ENCODE results near the gene KRTAP10-3. TPM values are rescaled to one million over a fixed set of nuclear protein-coding genes. Genes with fewer than 3 reads are reported as not detected.

The KRTAP10-3 gene
- total RNA-seq, 1 donor from 2014 or later = not detected

DNA sequence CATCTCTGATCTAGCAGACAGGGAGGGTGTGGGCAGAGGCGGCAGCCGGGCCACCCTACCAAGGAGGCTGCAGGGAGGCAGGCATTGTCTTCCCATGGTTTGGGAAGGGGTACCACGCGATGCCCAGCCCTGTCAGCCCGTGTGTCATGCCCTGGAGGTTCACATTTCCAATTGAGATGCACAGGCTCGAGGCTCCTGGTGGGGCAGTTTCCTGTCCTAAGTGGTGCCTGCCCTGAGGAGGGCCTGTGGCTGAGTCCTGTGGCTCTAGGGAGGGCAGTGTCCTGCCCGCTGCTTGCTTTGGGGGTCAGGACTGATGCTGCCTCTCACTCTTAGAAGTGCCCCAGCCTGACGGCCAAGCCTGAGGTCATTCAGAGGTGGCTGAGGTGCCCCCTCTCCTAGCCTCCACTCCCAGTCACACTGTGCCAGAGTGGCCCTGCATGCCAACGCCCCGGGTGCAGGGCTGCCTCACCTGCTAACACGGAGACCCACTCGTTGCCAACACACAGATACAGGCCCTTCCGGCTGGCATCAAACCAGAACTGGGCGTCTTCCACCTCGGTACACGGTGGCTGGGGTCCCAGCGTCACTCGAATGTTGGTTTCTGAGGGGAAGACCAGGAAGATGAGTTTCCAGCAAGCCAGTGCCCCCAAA is 30.5 kb downstream of the KRTAP10-3 start:
- no peak for DNase-seq

DNA sequence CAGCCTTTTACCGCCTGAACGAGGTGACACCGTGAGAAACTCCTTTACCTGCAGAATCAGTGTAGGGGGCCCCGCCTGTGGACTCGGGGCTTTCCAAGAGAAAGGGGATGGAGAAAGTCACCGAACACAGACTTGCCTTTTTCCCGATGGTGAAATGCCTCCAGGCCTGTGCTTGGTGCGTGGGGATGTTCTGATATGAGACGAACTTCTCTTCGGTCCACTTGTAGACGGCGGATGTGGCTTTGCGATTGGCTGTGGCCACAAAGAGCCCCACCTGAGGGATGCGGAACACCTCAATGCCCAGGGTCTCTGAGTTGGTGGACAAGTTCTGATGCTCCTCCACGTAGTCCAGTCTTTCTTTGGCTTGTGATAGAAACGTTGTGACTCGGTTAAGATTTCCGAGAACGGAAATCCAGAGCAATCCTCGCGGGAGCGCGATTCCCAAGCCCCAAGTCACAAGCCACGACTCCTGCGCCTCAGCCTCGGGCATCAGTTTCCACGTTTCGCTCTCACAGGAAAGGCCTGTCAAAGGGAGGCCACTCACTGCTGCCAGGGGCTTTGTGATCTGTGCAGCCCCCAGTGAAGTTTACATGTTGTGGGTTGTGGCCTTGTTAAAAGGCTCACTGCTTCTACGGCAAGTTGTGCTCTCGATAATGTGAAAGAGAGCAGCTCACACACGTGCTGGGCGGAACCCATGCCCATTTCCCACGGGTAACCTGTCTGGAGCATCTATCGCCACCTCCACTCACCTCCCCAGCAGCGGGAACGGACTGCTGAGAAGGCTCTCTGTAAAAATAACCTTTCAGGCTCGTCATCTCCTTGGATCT is 31.2 kb downstream of the KRTAP10-3 start:
- DNase-seq = no peak

DNA sequence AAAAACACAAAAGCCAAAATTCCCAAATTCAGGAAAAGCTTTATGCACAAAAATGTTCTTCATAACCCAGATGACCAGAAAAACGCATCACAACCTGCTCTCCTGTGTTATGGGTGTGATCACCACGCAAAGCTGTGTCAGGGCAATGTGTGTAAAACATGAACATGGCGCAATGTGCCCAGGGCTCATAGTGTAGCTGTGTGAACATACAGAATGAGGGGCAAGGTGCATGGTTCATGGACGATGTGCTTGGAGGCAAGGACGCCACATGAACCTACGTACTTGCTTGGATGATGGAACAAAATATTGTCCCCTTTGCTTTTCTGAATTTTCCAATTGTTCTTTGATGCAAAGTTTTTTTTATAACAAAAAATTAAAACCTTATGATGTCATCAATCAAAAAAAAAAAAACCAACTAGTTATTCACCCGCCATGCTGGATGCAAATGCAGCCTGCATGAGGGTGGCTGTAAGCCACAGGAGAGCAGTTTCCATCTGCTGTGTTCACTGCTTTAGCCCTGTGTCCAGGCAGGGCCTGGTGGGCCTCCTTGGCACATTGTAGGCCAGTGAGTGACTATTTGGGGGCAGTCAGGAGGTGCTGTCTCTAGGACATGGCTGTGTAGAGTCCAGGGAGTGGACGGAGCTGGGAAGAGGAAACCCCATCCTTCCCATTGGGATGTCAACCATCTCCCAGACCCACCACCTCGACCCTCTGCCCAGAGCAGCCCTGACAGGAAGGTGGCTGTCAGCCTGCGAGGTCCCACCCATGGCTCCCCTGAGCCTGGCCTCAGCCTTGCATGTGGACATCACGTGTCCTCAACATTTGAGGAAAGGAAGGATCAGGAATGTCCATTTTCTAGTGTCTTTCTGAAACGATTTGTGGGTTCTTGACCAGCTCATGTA is 32.2 kb downstream of the KRTAP10-3 start:
- DNase-seq = no peak

DNA sequence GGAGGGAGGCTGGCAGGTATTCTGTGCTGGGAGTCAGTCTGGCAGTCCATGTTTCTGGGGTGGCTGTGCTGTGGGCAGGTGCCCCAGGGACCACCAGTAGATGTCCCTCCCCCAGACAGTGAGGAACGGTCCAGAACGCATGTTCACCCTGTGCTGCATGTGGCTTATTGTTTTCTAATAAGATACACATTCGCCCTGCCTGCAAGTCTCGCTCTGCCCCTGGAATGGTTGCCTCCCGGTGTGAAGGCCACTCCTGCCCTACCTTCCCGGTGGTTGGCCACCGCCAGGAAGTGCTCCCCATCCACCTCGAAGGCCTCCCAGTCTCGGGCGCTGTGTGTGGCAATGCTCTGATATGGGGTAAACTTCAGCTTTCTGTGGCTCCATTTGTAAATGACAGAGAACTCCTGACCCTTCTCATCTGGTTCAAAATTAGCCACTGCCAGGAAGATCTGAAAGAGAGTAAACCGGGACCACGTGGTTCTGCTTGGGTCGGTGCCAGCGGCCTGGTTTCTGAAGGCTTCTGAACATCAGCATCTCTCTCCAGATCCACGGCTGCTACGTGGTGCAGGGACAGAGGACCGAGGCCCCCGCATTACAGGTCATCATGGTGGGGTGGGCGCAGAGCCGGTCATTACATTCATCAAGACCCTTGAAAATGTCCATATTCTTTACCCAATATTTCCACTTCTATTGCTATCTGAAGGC is 33.1 kb downstream of the KRTAP10-3 start:
- no peak for DNase-seq

DNA sequence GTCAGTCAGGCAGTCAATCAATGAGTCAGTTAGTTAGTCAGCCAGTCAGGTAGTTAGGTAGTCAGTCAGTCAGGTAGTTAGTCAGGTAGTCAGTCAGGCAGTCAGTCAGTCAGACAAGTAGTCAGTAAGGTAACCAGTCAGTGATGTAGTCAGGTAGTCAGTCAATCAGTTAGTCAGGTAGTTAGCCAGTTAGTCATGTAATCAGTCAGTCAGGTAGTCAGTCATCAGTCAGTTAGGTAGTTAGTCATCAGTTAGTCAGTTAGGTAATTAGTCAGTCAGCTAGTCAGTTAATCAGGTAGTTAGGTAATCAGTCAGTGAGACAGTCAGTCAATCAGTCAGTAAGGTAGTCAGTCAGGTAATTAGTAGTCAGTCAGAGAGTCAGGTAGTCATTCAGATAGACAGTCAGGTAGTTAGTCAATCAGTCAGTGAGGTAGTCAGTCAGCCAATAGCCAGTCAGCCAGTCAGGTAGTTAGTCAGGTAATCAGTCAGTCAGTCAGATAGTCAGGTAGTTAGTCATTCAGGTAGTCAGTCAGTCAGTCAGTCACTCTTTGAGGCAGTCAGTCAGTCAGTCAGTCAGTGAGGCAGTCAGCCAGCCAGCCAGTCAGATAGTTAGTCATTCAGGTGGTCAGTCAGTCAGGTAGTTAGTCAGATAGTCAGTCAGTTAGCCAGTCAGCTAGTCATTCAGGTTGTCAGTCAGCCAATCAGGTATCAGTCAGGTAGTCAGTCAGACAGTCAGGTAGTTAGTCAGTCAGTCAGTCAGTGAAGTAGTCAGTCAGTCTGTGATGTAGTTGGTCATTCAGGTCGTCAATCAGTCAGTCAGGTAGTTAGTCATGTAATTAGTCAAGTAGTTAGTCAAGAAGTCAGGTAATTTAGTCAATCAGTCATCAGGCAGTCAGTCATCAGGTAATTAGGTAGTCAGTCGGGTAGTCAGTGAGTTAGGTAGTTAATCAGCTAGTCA is 33.9 kb downstream of the KRTAP10-3 start:
- DNase-seq = no peak

DNA sequence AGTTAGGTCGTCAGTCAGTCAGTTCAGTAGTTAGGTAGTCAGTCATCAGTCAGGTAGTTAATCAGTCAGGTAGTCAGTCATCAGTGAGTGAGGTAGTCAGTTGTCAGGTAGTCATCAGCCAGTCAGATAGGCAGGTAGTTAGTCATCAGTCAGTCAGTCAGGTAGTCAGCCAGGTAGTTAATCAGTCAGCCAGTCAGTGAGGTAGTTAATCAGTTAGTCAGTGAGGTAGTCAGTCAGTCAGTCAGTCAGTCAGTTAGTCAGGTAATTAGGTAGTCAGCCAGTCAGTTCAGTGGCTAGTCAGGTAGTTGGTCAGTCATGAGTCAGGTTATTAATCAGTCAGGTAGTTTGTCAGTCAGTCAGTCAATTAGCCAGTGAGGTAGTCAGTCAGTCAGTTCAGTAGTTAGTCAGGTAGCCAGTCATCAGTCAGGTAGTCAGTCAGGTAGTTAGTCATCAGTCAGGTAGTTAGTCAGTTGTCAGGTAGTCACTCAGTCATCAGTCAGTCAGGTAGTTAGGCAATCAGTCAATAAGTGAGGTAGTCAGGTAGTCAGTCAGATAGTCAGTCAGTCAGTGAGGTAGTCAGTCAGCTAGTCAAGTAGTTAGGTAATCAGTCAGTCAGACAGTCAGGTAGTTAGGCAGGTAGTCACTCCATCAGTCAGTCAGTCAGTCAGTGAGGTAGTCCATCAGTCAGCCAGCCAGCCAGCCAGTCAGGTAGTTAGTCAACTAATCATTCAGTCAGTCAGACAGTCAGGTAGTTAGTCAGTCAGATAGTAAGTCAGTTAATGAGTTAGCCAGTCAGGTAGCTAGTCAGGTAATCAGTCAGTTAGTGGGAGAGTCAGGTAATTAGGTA is 34.8 kb downstream of the KRTAP10-3 start:
- no peak for DNase-seq

DNA sequence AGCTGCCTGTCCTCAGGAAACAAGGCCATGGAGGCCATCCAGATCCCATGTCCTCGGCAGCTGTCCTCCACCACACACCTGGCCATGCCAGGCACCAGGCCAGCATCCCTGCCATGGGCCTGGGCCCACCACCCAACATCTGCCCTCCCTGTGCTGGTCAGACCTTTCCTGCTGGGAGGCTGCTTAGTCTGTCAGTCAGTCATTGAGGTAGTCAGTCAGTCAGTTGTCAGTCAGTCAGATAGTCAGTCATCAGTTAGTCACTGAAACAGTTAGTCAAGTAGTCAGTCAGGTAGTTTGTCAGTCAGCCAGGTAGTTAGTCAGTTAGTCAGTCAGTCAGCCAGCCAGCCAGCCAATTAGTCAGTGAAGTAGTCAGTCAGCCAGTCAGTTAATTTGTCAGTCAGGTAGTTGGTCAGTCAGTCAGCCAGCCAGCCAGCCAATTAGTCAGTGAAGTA is 35.8 kb downstream of the KRTAP10-3 start:
- no peak for DNase-seq

DNA sequence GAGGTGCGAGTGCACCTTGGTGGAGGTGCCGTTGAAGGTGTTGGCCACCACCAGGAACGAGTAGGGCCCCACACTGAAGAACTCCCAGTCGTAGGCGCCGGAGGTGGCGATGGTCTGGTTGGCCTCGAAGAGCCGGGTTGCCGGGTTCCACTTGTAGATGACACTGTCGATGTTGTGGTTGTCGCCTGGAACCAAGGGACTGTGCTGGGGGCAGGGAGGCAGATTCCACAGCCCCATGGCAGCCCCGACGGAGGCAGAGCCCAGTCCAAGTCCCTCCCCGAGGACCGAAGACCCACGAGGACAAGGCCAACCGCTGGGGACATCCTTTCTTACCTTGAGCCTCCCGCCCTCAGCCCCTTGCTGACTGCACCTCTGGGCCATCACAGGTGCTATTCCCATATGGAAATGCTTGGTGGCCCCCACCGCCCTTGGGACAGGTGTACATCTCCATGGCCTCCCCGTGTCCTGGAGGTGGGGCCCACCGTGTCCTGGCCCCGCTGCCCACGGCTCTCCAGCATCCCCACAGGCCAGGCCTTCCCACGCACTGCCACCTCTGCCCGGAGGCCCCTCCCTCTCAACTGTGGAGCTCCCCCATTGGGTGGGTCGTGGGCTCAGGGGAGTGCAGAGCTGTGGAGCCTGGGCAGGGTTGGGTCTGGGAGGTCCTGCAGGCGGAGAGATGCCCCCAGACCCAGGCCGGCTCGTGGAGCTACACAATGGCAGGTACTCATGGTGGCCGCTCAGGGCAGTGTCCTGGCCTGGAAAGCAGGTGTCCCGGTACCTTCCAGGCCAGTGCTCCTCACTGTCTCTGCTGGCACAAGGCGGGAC is 36.5 kb downstream of the KRTAP10-3 start:
- DNase-seq = no peak

DNA sequence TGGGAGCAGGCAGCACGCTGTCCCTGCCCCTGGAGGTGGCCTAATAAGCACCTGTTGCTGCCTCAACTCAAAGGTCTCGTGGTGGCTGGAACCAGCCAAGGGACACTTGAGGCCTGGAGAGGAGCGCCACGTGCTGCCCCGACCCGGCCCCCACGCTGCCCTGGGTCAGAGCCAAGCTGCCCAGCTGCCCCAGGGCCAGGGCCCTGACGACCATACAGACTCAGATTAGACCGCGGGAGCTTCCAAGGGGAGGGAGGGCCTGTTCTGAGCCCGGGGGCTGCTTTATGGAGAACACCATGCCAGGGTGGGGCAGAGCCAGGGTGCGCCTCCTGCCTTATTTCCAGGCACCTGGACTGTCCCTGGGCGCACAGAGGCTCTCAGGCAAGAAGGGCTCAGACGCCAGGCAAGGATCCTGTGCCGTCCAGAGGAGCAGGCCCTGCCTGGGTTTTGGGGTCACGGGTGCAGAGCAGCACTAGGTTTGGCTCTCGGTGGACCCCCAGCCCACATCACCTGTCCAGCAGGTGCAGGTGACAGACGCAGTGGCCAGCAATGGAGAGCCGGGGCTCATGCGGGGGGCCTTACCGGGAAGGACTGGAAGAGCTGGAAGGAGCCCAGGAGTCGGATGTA is 37.2 kb downstream of the KRTAP10-3 start:
- DNase-seq = no peak

DNA sequence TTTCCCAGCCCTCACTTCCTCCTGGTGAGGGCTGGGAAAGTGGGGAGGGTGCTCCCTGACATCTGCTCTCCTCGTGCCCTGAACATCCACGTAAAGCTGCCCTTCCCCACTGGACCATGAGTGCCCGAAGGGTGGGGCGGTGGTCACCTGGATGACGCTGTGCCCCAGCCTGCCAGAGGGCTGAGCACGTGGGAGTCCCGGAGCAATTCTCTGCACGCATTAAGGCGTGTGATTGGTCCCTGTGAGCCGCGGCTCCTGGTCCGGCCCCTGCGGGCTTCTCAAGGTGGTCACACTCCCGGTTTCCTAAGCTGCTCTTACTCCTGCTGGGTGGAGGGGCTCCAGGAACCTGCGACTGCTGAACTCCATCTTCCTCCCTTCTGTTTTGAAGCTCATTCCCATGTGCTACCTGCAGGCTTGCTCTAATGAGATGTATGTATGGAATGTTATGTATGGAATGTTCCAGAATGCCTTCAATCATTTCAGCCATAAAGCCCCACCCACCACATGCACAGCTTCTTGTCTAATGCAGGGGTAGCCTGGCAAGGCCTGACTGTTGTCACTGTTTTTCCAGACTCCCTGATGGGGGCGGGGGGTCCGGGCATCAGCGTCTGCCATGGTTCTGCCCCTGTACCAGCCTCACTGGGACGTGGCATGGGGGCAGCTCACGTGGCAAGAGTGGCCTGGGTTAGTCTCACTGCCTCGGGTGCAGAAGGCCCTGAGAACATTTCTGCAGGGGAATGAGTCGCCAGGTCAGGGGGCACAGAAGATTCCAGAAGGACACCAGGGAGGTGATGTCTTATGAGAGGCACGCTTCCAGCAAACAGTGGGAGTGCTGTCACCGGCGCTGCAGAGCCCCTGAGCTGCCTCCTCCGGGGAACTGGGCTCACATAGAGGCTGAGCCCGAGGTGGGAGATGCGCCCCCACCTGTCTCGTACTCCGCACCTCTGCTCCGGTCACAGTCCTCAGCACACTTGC is 38.0 kb downstream of the KRTAP10-3 start:
- DNase-seq = no peak

DNA sequence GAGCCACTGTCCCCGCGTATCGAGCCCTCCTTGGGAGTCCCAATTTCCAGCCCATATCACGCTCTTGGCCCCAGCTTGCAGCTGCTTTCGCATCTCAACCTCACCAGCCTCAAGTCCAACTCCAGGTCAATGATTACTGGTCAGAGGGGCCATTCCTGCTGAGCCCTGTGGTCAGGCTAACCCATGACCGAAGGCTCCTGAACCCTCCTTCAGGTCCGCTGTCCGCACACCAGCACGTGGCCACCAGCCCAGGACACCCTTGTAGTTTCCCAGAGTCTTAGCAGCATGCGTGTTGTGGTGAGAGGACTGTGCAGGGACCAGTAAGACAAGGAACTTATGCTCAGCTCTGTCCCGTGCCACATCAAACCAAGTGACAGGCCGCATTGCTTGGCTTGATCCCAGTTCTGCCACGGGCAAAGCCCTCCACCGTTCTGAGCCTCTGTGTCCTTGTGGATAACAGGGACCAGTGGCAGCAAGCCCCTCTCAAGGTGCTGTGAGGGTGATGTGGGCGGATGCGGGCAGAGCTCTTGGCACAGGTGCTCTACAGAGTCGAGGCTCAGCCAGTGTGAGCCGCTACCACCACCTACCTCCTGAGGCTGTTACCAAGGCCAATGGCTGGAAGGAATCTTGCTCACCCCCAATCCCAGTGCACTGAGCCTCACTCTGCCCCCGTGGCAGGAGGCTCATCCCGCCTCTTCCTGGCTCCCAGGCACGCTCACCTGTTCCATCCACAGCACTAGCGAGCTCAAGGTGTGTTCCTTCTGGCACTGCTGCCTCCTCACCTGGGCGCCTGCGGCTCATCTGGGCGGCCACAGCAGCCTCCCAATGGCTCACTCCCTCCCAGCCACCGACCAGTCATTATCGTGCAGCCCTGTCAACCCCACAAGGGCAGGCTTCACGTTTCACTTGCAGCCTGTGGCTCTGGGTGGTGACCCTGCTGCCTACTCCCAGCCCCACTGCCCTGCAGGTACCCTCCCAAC is 39.0 kb downstream of the KRTAP10-3 start:
- DNase-seq = no peak

DNA sequence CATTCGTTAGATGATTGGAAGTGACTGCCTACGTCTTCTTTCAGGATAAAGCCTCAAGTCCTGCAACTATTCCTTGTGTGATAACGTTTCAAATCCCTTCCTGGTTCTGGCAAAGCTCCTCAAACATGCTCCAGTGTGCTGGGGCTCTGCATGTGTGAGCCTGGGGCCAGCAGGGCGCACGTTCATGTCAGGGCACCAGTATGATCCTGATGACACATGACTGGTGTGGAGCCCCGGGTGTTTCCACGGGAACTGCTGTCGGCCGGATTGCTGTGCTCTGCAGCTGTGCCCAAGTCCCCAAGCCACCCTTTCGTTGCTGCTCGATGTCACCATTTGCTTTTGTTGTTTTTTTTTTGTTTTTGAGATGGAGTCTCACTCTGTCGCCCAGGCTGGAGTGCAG is 39.9 kb downstream of the KRTAP10-3 start:
- DNase-seq = no peak

DNA sequence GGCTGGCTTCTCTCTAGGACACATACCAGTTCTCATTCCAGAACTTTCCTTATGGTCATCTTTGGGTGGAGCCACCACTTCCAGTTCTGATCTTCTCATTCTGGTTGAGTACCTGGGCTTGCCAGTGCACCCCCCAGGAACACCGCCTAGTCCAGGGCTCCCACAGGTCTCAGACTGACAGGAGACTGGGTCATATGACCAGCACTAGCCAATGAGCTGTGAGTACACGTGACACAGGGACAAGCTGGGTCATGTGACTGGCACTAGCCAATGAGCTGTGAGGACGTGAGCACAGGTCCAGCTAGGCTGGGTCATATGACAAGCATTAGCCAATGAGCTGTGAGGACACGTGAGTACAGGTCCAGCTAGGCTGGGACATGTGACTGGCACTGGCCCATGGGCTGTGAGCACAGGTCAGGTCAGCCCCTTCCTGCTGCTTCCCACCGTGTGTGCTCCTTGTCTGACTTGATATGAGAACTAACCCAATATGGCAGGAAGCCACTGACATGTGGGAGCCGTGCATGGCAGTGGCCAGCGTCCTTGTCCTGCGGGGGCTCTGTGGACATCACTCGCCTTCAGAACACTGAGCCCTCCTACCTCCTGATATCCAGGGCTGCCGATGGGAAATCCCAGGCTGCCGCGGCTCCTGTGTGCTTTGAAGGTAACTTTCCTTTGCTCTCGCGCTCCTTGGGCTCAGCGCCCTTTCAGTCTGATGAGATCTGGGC is 41.3 kb downstream of the KRTAP10-3 start:
- no peak for DNase-seq

DNA sequence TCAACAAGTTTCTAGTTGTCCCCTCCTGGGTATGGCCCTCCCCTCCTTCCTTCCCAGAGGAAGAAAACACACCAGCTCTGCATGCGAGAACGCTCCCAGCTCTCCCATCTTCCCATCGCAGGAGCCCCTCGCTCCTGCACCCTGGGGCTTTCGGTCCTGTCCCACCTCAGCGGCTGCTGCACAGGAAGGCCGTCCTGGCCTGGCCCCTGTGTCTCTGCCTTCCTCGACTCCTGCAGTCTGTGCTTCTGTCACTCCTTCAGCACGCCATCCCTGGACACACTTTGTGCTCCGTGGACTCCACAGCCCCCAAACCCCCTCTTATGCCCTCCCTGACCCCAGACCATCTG is 41.8 kb downstream of the KRTAP10-3 start:
- DNase-seq = no peak

DNA sequence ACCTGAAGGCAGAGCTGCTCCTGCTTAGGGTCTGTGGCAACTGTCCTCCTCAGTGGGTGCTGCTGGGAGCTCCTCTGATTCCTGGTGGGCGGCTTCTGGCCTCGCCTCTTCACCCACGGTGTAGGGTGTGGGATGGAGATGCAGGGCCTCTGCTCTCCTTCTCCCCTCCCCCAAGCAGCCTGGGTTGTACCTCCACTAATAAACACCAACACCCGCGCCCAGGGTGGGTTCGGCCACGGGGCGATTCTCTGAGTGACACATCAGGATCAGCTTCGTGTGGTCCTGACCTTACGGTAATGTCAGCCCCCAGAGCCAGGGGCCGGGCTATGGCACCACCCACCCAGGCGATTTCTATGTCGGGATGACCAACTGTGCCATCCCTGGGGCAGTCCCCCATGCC is 42.3 kb downstream of the KRTAP10-3 start:
- no peak for DNase-seq

Measured in tongue (tissue), 2 donors.